A673 (cell line): Measurements from ENCODE around the gene ZNF624.
A peak's percentile ranks its signal among the peaks of the same experiment; 100 is the strongest.
"Not testable (repeated sequence)": the region's sequence is repeated elsewhere in the genome, so short reads cannot be mapped to it uniquely, and the experiment has no call there.

Experiments used
- EZH2 ChIP-seq: fragments of 200-600 bp; sonication (generic); IDR thresholded peaks from 2 replicates; pipeline ENCODE4 v1.6.1; 2017; ENCODE audit warnings: borderline replicate concordance, low read depth, mild to moderate bottlenecking, mixed read lengths, antibody characterized with exemption, low read length; ENCODE audit not compliant: poor library complexity, severe bottlenecking
- TF ChIP-seq, protein P1 (sequence below): fragments of 300-800, 200-600 bp; sonication (generic); conservative IDR thresholded peaks from 2 replicates; pipeline ENCODE4 v1.5.1; 2017; ENCODE audit warnings: low read depth, mild to moderate bottlenecking, antibody characterized with exemption, low read length, moderate library complexity, mixed read lengths

DNA sequence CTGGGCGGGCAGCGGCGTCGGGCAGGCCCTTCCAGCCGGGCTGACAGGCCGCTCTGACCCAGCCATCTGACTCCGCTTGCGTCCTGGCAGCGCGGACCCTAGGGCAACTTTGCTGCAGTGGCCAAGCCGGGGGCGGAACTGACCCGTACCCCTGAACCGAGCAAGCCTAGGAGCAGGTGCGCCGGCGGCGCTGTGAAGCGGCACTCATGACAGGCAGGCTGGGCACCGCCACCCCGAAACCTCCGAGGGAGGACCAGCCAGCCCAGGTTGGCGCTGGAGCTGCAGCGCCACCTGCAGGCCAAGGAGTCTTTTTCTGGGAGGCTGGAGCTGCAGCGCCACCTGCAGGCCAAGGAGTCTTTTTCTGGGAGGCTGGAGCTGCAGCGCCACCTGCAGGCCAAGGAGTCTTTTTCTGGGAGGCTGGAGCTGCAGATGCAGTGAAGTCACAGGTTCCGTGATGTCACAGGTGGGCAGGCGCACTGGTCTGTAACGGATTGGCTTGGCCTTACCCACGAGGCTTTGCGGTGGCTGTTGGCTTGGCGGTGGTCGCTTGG lies 36.2 kb upstream of the ZNF624 start, which contains the start of gene CCDC144A:
- TF ChIP-seq, protein P1, sequence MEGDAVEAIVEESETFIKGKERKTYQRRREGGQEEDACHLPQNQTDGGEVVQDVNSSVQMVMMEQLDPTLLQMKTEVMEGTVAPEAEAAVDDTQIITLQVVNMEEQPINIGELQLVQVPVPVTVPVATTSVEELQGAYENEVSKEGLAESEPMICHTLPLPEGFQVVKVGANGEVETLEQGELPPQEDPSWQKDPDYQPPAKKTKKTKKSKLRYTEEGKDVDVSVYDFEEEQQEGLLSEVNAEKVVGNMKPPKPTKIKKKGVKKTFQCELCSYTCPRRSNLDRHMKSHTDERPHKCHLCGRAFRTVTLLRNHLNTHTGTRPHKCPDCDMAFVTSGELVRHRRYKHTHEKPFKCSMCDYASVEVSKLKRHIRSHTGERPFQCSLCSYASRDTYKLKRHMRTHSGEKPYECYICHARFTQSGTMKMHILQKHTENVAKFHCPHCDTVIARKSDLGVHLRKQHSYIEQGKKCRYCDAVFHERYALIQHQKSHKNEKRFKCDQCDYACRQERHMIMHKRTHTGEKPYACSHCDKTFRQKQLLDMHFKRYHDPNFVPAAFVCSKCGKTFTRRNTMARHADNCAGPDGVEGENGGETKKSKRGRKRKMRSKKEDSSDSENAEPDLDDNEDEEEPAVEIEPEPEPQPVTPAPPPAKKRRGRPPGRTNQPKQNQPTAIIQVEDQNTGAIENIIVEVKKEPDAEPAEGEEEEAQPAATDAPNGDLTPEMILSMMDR = peak; percentile 72
- not testable (repeated sequence) for TF ChIP-seq EZH2
